HL-60 (cell line): ENCODE results near the gene REL.

Experiments used
- DNase-seq, 2 experiments: peaks; one replicate each; pipeline ENCODE4 v3.0.0-alpha.2; 2010 to 2020; ENCODE audit warnings: low read depth in 1 of 2, low spot score in 1 of 2
- H3K27ac ChIP-seq: fragments of 250-450 bp; sonication (Bioruptor Pico); replicated peaks from 2 replicates; pipeline ENCODE4 v1.5.1; 2020; ENCODE audit warnings: mild to moderate bottlenecking, moderate library complexity
- H3K27me3 ChIP-seq: fragments of 250-450 bp; sonication (Bioruptor Pico); 2 replicates; pipeline ENCODE4 v1.5.1; 2021; ENCODE audit warnings: mild to moderate bottlenecking, moderate library complexity; ENCODE audit not compliant: insufficient read depth, poor library complexity, severe bottlenecking
- H3K4me3 ChIP-seq: replicated peaks from 2 replicates; pipeline ENCODE4 v1.5.1; 2011; ENCODE audit warnings: mild to moderate bottlenecking, control low read depth, low read length; ENCODE audit not compliant: insufficient read depth
- CTCF ChIP-seq: IDR thresholded peaks from one replicate; pipeline ENCODE4 v1.5.1; 2011; ENCODE audit warnings: low read length, control low read depth, inconsistent platforms; ENCODE audit not compliant: insufficient read depth
- GABPA ChIP-seq: IDR thresholded peaks from 2 replicates; pipeline ENCODE4 v1.6.1; 2012; ENCODE audit warnings: low read depth
- POLR2AphosphoS5 ChIP-seq: IDR thresholded peaks from 2 replicates; pipeline ENCODE4 v1.6.1; 2012; ENCODE audit warnings: low read depth
- REST ChIP-seq: IDR thresholded peaks from 2 replicates; pipeline ENCODE4 v1.6.1; 2012; ENCODE audit warnings: low read depth; ENCODE audit not compliant: insufficient replicate concordance
- SPI1 ChIP-seq: IDR thresholded peaks from 2 replicates; pipeline ENCODE4 v1.6.1; 2012; ENCODE audit warnings: low read depth, mild to moderate bottlenecking, borderline replicate concordance

REL gene

GRCh38 chr2:60934165-60934722 is 52.9 kb downstream of the REL start:
- H3K27ac ChIP-seq, result no peak overlapping the region

GRCh38 chr2:60936757-60937156 is 55.4 kb downstream of the REL start:
- peak in 1 of 2 experiments; percentile 20 for DNase-seq
- no peak overlapping the region for H3K4me3 ChIP-seq
- TF ChIP-seq GABPA (no peak), POLR2AphosphoS5 (no peak), SPI1 (no peak), REST (no peak), CTCF (no peak)
- no peak overlapping the region for H3K27ac ChIP-seq
- H3K27me3 ChIP-seq, result no peaks in the 10 kb centered on the region

More at GRCh38 chr2:60934165-60934722, 52.9 kb downstream of the REL start:
- TF ChIP-seq REST, result no peak
- TF ChIP-seq CTCF, result no peak
- no peak for TF ChIP-seq POLR2AphosphoS5
- TF ChIP-seq SPI1, result no peak
- TF ChIP-seq GABPA, result no peak
- no peak overlapping the region for H3K4me3 ChIP-seq
- no peak for DNase-seq
- H3K27me3 ChIP-seq, result no peaks in the 10 kb centered on the region

- Histone ChIP-seq H3K4me3 (no peak overlapping the region), H3K27me3 (no peaks in the 10 kb centered on the region), H3K27ac (no peak overlapping the region)
- TF ChIP-seq GABPA (no peak), POLR2AphosphoS5 (no peak), REST (no peak), SPI1 (no peak), CTCF (no peak)
- no peak for DNase-seq
These were observed 56.9 kb downstream of the REL start for GRCh38 chr2:60938301-60938700.
